GM12864 (cell line): ENCODE results near the gene CADM2.

Source experiments
- DNase-seq: peaks from one replicate; pipeline ENCODE4 v3.0.0-alpha.2; 2011; ENCODE audit warnings: low read depth
- H3K4me3 ChIP-seq: 2 replicates; pipeline ENCODE4 v1.5.1; 2011; ENCODE audit warnings: mild to moderate bottlenecking, low read depth, low read length, control low read depth
- TF ChIP-seq, protein P1 (sequence below): IDR thresholded peaks from 2 replicates; pipeline ENCODE4 v1.5.1; 2011; ENCODE audit warnings: low read depth, mild to moderate bottlenecking, moderate library complexity, low read length, control low read depth, inconsistent platforms; ENCODE audit errors: missing control alignments

CADM2 gene

DNA sequence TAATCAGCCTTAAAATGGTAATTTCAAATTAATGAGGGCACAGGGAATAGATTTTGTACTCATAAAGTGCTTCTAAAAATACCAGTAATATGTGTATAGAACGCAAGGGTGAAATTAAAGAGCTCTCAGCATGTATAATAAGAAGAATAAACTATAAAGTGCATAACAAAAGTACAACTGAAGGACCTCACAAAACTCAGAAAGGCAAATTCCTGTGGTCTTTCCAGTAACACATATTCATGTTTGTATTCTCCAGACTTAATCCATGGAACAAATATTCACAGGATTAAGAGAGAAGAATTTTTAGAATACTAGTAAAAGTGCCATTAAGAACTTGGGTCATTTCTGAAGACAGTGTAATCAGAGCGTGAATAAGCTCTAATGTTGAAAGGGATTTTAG is 646.3 kb downstream of the CADM2 start:
- TF ChIP-seq, protein P1, sequence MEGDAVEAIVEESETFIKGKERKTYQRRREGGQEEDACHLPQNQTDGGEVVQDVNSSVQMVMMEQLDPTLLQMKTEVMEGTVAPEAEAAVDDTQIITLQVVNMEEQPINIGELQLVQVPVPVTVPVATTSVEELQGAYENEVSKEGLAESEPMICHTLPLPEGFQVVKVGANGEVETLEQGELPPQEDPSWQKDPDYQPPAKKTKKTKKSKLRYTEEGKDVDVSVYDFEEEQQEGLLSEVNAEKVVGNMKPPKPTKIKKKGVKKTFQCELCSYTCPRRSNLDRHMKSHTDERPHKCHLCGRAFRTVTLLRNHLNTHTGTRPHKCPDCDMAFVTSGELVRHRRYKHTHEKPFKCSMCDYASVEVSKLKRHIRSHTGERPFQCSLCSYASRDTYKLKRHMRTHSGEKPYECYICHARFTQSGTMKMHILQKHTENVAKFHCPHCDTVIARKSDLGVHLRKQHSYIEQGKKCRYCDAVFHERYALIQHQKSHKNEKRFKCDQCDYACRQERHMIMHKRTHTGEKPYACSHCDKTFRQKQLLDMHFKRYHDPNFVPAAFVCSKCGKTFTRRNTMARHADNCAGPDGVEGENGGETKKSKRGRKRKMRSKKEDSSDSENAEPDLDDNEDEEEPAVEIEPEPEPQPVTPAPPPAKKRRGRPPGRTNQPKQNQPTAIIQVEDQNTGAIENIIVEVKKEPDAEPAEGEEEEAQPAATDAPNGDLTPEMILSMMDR, result no peak
- no peak overlapping the region for H3K4me3 ChIP-seq
- DNase-seq, result no peak

DNA sequence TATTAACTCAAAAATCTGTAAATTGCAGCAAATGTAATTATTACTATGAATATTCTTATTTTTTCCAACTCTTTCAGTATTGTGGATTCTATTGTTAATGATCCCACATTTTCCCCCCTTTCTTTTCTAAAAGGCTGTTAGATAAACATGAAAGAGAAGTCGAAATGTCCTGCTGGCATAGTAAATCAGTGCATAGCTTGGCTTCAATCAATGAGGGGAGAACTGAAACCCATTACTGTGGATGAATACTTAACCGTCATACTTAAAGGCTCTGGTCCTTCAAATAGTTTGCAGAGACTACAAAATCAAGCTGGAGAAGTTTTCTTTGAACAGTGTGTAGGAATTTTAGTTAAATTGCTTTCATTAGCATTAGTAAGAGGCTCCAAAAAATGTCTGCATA is 667.9 kb downstream of the CADM2 start:
- TF ChIP-seq, protein P1, result no peak
- no peak overlapping the region for H3K4me3 ChIP-seq
- no peak for DNase-seq

- DNase-seq, result no peak
- H3K4me3 ChIP-seq, result no peak overlapping the region
- TF ChIP-seq, protein P1, result no peak
Observed at GRCh38 chr3:85627932-85628331, 669.1 kb downstream of the CADM2 start.

DNA sequence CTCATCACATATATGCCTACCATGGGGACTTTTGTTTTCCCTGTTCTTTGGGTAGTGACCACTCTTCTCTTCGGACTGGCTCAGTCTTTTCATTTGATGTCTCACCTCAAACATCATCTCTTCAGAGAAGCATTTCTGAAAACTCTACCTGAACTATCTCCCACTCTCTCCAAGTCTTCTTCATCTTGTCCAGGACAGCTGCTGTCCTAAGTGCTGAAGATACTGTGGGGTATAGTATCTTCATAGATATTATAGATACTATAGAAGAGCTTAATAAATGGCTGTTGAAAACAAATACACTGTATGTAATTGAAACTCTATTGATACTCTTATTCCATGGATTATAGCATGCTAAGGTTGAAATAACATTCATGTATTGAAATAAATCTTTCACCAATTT is 672.3 kb downstream of the CADM2 start:
- no peak overlapping the region for H3K4me3 ChIP-seq
- TF ChIP-seq, protein P1, result no peak
- DNase-seq, result no peak

- no peak for DNase-seq
- H3K4me3 ChIP-seq, result no peak overlapping the region
- TF ChIP-seq, protein P1, result no peak
Observed at GRCh38 chr3:85632921-85633320, 674.1 kb downstream of the CADM2 start.

- H3K4me3 ChIP-seq, result no peak overlapping the region
- TF ChIP-seq, protein P1, result no peak
Observed at GRCh38 chr3:85652360-85652759, 693.6 kb downstream of the CADM2 start.

DNA sequence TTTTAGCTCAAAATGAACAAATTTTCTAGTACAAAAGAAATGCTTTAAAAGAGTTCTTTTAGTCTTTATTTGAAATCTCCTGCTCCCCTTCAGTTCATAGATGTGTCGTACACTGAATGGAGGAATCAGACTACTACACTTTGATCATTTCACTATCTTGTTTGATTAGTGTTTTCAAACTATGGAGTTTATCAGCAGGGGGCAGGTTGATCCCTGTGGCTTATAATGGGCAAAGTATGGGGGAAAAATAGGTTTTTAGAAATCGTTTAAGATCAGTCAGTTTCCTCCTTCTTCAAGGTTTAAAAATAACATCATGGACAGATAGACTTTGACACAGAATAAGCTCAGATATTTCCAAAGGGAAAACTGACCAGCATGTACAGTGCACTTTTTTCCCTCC is 701.7 kb downstream of the CADM2 start:
- H3K4me3 ChIP-seq, result no peak overlapping the region
- no peak for DNase-seq
- TF ChIP-seq, protein P1, result no peak

More at GRCh38 chr3:85652360-85652759, 693.6 kb downstream of the CADM2 start:
- DNase-seq, result no peak
